Measurements from ENCODE around the gene CYB561D2.

DNA sequence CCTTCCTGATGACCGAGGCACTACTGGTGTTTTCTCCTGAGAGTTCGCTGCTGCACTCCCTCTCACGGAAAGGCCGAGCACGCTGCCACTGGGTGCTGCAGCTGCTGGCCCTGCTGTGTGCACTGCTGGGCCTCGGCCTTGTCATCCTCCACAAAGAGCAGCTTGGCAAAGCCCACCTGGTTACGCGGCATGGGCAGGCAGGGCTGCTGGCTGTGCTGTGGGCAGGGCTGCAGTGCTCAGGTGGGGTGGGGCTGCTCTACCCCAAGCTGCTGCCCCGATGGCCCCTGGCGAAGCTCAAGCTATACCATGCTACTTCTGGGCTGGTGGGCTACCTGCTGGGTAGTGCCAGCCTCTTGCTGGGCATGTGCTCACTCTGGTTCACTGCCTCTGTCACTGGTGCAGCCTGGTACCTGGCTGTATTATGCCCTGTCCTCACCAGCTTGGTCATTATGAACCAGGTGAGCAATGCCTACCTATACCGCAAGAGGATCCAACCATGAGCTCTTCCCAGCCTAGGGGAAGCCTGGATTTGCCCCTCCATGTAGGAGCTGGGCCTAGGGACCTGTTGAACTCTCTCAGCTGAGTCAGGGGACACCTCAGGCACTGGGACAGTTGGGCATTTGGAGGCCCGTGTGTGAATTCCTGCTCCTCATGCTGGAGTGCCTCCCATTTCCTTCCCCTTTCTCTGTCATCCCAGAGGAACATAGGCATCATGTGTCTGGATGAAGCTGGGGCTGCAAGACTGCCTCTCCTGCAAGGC lies 2.8 kb downstream of the CYB561D2 start:
- TF ChIP-seq, protein P1, sequence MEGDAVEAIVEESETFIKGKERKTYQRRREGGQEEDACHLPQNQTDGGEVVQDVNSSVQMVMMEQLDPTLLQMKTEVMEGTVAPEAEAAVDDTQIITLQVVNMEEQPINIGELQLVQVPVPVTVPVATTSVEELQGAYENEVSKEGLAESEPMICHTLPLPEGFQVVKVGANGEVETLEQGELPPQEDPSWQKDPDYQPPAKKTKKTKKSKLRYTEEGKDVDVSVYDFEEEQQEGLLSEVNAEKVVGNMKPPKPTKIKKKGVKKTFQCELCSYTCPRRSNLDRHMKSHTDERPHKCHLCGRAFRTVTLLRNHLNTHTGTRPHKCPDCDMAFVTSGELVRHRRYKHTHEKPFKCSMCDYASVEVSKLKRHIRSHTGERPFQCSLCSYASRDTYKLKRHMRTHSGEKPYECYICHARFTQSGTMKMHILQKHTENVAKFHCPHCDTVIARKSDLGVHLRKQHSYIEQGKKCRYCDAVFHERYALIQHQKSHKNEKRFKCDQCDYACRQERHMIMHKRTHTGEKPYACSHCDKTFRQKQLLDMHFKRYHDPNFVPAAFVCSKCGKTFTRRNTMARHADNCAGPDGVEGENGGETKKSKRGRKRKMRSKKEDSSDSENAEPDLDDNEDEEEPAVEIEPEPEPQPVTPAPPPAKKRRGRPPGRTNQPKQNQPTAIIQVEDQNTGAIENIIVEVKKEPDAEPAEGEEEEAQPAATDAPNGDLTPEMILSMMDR (IDR thresholded peaks at IDR 0.05; ENCODE audit: low read depth, low read length) = no peak
- no peak for TF ChIP-seq EZH2phosphoT487 (IDR thresholded peaks at IDR 0.05; ENCODE audit: low read depth)
